OCI-LY1 (cell line): ENCODE measurements around the gene SDK1.

Source experiments
- H2AFZ ChIP-seq: fragments of 200-600 bp; sonication (generic), shearing (Covaris generic); 2 replicates; pipeline ENCODE4 v1.6.0; 2014; ENCODE audit warnings: antibody characterized with exemption, mild to moderate bottlenecking, low read length
- H3F3A ChIP-seq: fragments of 200-600 bp; sonication (generic), shearing (Covaris generic); 2 replicates; pipeline ENCODE4 v1.6.0; 2014; ENCODE audit warnings: mild to moderate bottlenecking, antibody characterized with exemption, low read length, moderate library complexity; ENCODE audit not compliant: insufficient read depth
- H3K27ac ChIP-seq: fragments of 200-600 bp; sonication (generic); 2 replicates; pipeline ENCODE4 v1.5.1; 2014; ENCODE audit warnings: low read length, mixed run types, mild to moderate bottlenecking, low read depth; ENCODE audit not compliant: poor library complexity, severe bottlenecking
- H3K27me3 ChIP-seq: fragments of 200-600 bp; sonication (generic); 2 replicates; pipeline ENCODE4 v1.6.0; 2014; ENCODE audit warnings: antibody characterized with exemption, mild to moderate bottlenecking, low read length, moderate library complexity; ENCODE audit not compliant: insufficient read depth
- H3K36me3 ChIP-seq: fragments of 200-600 bp; sonication (generic); 2 replicates; pipeline ENCODE4 v1.6.1; 2014; ENCODE audit warnings: mild to moderate bottlenecking, antibody characterized with exemption, low read length, moderate library complexity, mixed read lengths; ENCODE audit not compliant: insufficient read depth
- H3K4me1 ChIP-seq: fragments of 200-600 bp; sonication (generic); 2 replicates; pipeline ENCODE4 v1.5.1; 2014; ENCODE audit warnings: mild to moderate bottlenecking, low read length, moderate library complexity; ENCODE audit not compliant: insufficient read depth, severe bottlenecking
- H3K4me2 ChIP-seq: fragments of 200-600 bp; sonication (generic), shearing (Covaris generic); 2 replicates; pipeline ENCODE4 v1.6.1; 2014; ENCODE audit warnings: low read length
- H3K4me3 ChIP-seq: fragments of 200-600 bp; sonication (generic); 2 replicates; pipeline ENCODE4 v1.5.1; 2014; ENCODE audit warnings: low read length, low read depth, mild to moderate bottlenecking, mixed read lengths; ENCODE audit not compliant: poor library complexity, severe bottlenecking
- H3K79me2 ChIP-seq: fragments of 200-600 bp; shearing (Covaris generic); 2 replicates; pipeline ENCODE4 v1.6.1; 2016; ENCODE audit warnings: mixed run types, low read length, mixed read lengths; ENCODE audit not compliant: insufficient read depth
- H3K9ac ChIP-seq: fragments of 200-600 bp; sonication (generic), shearing (Covaris generic); 2 replicates; pipeline ENCODE4 v1.6.1; 2014; ENCODE audit warnings: mild to moderate bottlenecking, low read length, mixed read lengths
- H3K9me2 ChIP-seq: fragments of 200-600 bp; sonication (generic), shearing (Covaris generic); 2 replicates; pipeline ENCODE4 v1.6.1; 2014; ENCODE audit warnings: low read depth, mild to moderate bottlenecking, low read length, mixed read lengths
- H3K9me3 ChIP-seq: fragments of 200-600 bp; shearing (Covaris generic); 2 replicates; pipeline ENCODE4 v1.6.1; 2014; ENCODE audit warnings: low read length, mixed read lengths
- H4K20me1 ChIP-seq: fragments of 200-600 bp; sonication (generic), shearing (Covaris generic); 2 replicates; pipeline ENCODE4 v1.6.0; 2016; ENCODE audit warnings: mild to moderate bottlenecking, low read length; ENCODE audit not compliant: insufficient read depth
- EZH2 ChIP-seq: fragments of 200-600 bp; sonication (generic), shearing (Covaris generic); IDR thresholded peaks from 2 replicates; pipeline ENCODE4 v1.8.0; 2017; ENCODE audit warnings: borderline replicate concordance, mixed run types, mild to moderate bottlenecking, antibody characterized with exemption, low read length, moderate library complexity, mixed read lengths
- TF ChIP-seq, protein P1 (sequence below): fragments of 200-600 bp; sonication (generic), shearing (Covaris generic); IDR thresholded peaks from 2 replicates; pipeline ENCODE4 v1.5.1; 2017; ENCODE audit warnings: mild to moderate bottlenecking, antibody characterized with exemption, low read length, moderate library complexity, mixed read lengths

SDK1 gene

DNA sequence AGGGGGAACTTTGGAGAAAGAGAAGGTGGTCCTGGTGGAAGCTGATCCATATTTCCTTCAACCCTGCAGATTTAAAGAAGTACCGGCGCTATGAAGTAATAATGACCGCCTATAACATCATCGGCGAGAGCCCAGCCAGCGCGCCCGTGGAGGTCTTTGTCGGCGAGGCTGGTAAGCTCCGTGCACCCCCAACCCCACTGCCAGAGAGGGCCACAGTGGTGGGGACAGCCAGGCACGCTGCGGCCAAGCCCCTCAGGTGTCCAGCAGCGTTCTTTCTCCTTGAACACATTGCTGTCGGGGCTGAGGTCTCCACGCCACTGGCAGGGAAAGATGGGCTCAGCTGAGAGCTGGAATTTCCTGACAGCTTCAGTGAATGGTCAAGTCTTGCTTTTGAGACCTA, 877.4 kb downstream of the SDK1 start:
- H3K36me3 ChIP-seq = no peaks in the 10 kb centered on the region
- no peaks in the 10 kb centered on the region for H3K9me2 ChIP-seq
- no peaks in the 10 kb centered on the region for H3F3A ChIP-seq
- H3K9ac ChIP-seq = no peak overlapping the region
- no peak overlapping the region for H3K4me3 ChIP-seq
- no peaks in the 10 kb centered on the region for H3K27me3 ChIP-seq
- H3K79me2 ChIP-seq = no peaks in the 10 kb centered on the region
- H2AFZ ChIP-seq = no peak overlapping the region
- H3K27ac ChIP-seq = no peak overlapping the region
- H3K4me1 ChIP-seq = no peaks in the 10 kb centered on the region
- H4K20me1 ChIP-seq = no peaks in the 10 kb centered on the region
- H3K4me2 ChIP-seq = no peak overlapping the region
- no peaks in the 10 kb centered on the region for H3K9me3 ChIP-seq
- no peak for TF ChIP-seq EZH2
- TF ChIP-seq, protein P1, sequence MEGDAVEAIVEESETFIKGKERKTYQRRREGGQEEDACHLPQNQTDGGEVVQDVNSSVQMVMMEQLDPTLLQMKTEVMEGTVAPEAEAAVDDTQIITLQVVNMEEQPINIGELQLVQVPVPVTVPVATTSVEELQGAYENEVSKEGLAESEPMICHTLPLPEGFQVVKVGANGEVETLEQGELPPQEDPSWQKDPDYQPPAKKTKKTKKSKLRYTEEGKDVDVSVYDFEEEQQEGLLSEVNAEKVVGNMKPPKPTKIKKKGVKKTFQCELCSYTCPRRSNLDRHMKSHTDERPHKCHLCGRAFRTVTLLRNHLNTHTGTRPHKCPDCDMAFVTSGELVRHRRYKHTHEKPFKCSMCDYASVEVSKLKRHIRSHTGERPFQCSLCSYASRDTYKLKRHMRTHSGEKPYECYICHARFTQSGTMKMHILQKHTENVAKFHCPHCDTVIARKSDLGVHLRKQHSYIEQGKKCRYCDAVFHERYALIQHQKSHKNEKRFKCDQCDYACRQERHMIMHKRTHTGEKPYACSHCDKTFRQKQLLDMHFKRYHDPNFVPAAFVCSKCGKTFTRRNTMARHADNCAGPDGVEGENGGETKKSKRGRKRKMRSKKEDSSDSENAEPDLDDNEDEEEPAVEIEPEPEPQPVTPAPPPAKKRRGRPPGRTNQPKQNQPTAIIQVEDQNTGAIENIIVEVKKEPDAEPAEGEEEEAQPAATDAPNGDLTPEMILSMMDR = no peak

DNA sequence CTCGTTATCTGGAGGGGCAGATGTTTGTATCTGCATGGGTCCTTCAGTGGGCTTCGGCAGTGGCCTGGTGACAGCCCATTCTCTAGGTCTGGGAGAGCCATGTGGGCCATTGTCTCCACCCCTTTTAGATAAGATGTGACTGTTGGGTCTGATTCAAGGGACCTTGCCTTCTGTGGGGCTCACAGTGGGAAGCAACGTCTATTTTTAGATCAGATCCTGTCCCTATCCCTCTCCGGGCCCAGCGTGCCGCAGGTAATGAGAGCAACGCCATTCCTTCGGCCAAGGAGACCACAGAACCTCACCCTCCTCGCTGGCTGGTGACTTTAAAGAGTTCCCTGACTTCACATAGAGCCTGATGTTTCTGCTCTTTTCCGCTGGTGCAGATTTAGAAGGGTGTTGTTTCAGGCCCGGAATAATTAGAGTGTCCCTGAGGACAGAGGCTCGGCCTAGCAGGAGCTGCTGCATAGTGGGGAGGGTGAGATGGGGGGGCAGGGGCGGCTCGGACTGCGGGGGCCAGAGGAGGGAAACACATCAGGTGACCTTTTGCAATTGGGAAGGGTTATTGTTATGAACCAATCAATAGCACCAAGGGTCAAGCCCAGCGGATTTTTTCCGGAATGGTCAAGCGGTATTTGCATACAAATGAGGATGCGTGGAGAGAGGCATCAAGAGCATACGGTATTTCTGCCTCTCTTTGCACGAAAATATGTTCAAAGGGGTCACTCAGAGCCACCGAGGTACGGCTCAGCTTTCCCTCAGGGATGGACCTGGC, 878.0 kb downstream of the SDK1 start:
- Histone ChIP-seq H3K27me3 (no peaks in the 10 kb centered on the region), H3K27ac (no peak overlapping the region), H4K20me1 (no peaks in the 10 kb centered on the region), H3K4me2 (no peak overlapping the region), H3K36me3 (no peaks in the 10 kb centered on the region), H3K9ac (no peak overlapping the region), H3K79me2 (no peaks in the 10 kb centered on the region), H3K4me1 (no peaks in the 10 kb centered on the region), H2AFZ (no peak overlapping the region), H3F3A (no peaks in the 10 kb centered on the region), H3K4me3 (no peak overlapping the region), H3K9me2 (no peaks in the 10 kb centered on the region), H3K9me3 (no peaks in the 10 kb centered on the region)
- no peak for TF ChIP-seq EZH2
- TF ChIP-seq, protein P1 = no peak

DNA sequence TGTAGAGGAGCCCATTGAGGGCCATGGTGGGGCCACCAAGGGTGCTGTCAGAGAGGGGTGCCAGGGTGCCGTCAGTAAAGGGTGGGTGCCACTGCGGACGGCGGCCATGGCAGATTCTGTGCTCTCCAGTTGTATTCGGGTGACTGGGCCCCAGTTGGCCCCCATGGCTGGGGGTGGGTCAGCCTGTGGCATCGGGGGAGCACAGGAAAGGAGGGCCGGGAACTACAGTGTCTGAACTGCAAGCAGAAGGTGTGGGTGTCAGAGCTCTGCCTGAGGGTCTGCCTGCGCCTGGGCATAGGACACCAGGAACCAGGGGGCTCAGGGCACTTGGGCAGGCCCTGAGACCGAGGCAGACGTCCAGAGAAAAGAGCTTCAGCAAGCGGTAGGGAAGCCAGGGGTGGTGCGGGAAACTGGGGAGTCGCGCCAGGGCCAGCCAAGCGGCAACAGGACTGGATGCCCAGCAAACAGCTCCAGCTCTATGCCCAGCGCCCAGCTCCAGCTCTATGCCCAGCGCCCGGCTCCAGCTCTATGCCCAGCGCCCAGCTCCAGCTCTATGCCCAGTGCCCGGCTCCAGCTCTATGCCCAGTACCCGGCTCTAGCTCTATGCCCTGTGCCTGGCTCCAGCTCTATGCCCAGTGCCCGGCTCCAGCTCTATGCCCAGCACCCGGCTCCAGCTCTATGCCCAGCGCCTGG, 878.8 kb downstream of the SDK1 start:
- Histone ChIP-seq H3K9me3 (no peaks in the 10 kb centered on the region), H3K79me2 (no peaks in the 10 kb centered on the region), H2AFZ (no peak overlapping the region), H4K20me1 (no peaks in the 10 kb centered on the region), H3K9ac (no peak overlapping the region), H3K4me3 (no peak overlapping the region), H3K4me1 (no peaks in the 10 kb centered on the region), H3F3A (no peaks in the 10 kb centered on the region), H3K9me2 (no peaks in the 10 kb centered on the region), H3K27me3 (no peaks in the 10 kb centered on the region), H3K36me3 (no peaks in the 10 kb centered on the region), H3K27ac (no peak overlapping the region), H3K4me2 (no peak overlapping the region)
- TF ChIP-seq EZH2 = no peak
